ENCODE measurements around the gene PDIA5.

The PDIA5 gene

DNA sequence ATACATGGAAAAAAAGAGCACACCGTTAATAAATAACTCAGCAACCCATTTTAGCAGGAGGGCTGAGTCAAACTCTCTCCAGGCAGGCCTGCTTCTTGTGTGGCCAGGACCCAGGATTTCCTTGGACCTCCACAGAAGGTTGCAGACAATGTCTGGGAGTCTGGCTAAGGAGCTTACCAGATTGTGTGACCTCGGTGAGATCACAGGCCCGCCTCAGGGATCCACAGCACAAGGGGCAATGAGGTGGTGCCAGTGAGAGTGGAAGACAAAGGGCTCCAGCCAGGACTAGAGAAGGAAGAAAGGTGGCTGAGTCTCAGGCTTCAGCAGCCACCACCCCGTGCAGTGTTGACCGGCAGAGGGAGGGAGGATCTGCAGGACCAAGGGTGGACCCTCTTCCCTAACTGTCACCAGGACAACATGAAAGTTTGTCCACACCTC is 102.7 kb downstream of the PDIA5 start:
- no peak for DNase-seq (ENCODE audit: low read depth)

GRCh38 chr3:123169930-123170329 is 103.1 kb downstream of the PDIA5 start:
- no peak for DNase-seq (ENCODE audit: low read depth)

DNA sequence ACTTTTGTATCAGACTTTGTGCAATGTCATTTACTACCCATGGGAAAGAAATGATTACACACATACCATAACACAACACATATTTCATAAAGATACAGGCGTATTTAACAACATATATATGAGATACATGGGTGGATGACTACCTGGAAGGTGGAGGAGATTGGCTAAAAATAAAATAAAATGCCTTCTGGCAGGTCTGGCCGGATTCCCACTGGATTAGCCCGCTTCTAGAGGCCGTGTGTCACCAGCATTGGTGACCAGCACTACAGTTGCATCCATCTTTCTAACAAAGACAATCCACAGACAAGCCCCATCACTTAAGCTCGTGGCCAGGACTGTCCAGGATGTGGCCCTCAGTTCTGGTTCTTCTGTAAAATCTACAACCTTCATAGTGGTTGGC is 114.0 kb downstream of the PDIA5 start:
- DNase-seq (ENCODE audit: low read depth), result no peak

GRCh38 chr3:123186695-123187094 is 119.9 kb downstream of the PDIA5 start:
- peak; percentile 51 for DNase-seq (ENCODE audit: low read depth)

GRCh38 chr3:123188058-123188457 is 121.2 kb downstream of the PDIA5 start:
- peak; percentile 24 for DNase-seq (ENCODE audit: low read depth)

- no peak for DNase-seq (ENCODE audit: low read depth)
Measured at GRCh38 chr3:123193448-123194101, 126.8 kb downstream of the PDIA5 start.

- no peak for DNase-seq (ENCODE audit: low read depth)
Measured at GRCh38 chr3:123194552-123194951, 127.7 kb downstream of the PDIA5 start.

DNA sequence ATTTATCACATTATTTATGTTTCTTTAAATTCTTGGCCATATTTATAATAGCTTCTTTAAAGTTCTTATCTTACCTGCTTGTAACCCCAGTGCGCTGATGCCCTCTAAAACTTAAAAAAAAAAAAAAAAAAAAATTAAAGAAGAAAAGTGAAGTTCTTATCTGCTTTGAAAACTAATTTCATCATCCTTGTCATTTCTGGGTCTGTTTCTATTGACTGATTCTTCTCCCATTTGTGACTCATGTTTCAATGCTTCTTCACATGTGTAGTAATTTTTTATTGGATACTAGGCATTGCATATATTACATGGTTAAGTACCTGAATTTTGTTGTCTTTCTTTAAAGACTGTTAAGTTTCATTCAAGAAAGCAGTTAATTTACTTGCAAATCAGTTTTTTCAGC is 131.5 kb downstream of the PDIA5 start:
- DNase-seq (ENCODE audit: low read depth), result no peak

DNA sequence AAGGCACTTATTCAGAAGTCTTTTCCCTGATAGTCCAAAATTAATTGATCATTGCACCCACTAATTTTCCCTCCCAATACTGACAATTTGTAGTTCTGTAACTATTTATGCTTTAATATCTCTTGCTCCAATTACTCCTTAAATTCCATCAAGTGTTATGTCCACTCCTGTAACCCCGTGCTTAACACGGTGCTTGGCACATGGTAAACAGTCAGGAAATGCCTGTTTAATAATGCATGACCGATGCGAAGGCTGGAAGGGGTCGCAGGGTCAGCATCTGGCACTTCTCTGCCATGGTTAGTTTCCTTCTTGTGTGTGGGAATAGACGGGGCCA is 134.4 kb downstream of the PDIA5 start:
- no peak for DNase-seq (ENCODE audit: low read depth)

GRCh38 chr3:123201557-123202427 is 135.0 kb downstream of the PDIA5 start, which contains the start of gene SEC22A:
TSS of gene SEC22A (plus strand) at chr3:123201943. CDS start at chr3:123209218, 7,275 bp downstream.
- DNase-seq (ENCODE audit: low read depth), result peak; percentile 79

DNA sequence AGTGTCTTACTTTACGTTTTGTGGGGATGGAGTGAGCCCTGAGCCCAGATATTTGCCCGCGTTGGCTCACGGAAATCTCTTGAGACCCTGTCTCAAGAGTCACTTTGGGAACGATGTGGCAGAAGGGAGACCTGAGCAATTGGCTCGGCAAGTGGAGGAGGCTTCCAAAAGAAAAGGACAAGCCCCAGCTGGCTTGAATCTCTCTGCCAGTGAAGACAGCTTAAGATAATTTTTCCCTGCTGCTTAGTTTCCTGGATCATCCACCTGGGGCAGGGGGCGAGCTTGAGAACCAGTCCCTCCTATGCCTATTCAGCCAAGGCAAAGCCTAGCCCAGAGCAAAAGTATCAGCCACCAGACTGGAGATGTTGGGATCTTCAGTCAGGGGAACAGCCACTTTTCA is 135.6 kb downstream of the PDIA5 start:
- no peak for DNase-seq (ENCODE audit: low read depth)

All from stromal cell of bone marrow (primary cell).